Left renal cortex interstitium (tissue), 4 donors: ENCODE measurements around the gene ELN. TPM values are rescaled to one million over a fixed set of nuclear protein-coding genes. Genes with fewer than 3 reads are reported as not detected.
"Not testable (repeated sequence)": the region's sequence is repeated elsewhere in the genome, so short reads cannot be mapped to it uniquely, and the experiment has no call there.

Source experiments
- DNase-seq, 4 donors: peaks; one replicate each; pipeline ENCODE4 v3.0.0-alpha.2; 2013; ENCODE audit warnings: low read depth in 4 of 4, low spot score in 2 of 4, missing footprints in 1 of 4
- polyA plus RNA-seq, 4 donors: library from polyadenylated mRNA; unstranded; fragments of 120-200 nt; gene quantifications; one replicate each; pipeline ENCODE4 v1.2.1, GENCODE V29; 2013; ENCODE audit not compliant: insufficient read length in 4 of 4

The ELN gene
- polyA plus RNA-seq, 4 donors, result 63.5 to 130 (median 77.1) TPM

DNA sequence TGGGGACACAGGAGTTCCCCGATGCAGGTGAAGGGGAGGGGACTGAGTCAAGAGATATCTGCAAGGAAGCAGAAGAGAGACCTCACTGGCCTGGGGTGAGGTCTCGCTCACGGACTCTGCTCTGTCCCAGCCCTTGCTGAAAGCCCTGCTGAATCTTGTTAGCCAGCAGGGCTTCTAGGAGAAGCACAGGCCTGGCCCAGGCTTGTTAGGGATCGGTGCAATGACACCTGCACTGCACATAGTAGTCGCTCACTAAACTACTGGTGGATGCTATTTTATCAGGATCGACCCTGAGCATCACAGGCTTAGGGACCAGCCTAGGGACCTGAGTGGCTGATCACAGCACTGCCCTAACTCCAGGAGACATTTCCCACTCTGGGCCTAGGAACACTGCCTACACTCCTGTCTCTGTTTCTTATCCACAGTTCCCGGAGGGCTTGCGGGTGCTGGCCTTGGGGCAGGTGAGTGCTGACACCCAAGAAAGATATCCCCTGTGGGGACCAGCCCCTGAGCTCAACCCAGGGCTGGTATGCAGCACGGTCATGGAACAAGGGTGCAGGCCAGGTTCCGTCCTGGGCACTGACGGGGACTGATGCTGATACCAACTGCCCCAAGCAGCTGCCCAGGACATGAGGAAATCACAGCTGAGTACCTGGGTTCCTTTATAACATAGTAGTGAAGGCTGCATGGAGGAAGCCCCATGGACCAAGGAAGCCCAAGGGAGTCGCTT is 13.0 kb downstream of the ELN start:
- no peak for DNase-seq

DNA sequence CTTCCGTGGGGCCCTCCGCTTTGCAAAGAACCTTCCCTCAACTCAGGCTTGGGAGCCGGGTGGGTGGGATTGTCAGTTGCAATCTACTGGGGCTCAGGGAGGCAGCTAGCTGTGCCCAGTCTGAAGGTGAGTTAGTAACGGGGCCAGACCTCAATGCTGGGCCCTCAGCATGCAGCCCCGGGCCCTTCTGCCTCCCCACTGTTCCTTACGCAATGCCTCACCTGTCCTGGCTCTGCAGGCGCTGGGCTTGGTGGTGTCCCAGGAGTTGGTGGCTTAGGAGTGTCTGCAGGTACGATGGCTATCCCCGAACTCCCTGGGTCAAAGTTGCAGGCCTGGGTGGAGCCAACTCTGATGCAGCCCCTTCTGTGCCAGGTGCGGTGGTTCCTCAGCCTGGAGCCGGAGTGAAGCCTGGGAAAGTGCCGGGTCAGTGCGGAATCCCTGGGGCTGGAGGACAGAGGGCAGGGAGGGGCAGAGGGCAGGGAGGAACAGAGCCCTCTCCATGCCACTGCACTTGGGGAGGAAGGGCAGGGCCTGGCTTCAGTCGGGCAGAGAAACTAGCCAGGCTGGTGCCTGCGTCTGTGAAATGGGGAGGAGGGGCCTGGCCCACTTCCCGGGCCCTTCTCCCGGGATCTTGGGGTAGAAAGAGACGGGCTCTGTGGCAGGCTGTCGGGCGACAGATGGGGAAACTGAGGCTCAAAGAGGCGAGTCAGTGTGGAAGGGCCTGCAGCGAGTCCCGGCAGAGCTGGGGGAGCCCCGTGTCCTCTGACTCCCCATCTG is 15.0 kb downstream of the ELN start:
- no peak for DNase-seq

DNA sequence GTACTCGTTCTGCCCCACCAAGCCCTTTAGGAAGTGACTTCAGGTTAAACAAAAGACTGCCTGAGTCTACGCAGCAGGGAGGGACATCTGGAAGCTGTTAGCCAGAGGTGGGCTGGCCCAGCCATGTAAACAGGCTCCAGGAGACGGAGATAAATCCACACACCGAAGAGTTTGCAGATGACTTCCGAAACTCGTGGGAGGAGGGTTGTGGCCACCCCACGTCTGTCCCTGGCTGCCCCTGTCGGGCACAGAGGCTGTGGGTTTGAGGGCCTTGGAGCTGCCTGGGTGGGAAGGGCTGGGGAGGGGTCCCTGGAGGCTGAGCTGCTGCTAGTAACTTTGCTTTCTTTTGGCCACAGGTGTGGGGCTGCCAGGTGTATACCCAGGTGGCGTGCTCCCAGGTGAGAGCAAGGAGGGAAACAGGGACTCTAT is 15.6 kb downstream of the ELN start:
- DNase-seq, result no peak

DNA sequence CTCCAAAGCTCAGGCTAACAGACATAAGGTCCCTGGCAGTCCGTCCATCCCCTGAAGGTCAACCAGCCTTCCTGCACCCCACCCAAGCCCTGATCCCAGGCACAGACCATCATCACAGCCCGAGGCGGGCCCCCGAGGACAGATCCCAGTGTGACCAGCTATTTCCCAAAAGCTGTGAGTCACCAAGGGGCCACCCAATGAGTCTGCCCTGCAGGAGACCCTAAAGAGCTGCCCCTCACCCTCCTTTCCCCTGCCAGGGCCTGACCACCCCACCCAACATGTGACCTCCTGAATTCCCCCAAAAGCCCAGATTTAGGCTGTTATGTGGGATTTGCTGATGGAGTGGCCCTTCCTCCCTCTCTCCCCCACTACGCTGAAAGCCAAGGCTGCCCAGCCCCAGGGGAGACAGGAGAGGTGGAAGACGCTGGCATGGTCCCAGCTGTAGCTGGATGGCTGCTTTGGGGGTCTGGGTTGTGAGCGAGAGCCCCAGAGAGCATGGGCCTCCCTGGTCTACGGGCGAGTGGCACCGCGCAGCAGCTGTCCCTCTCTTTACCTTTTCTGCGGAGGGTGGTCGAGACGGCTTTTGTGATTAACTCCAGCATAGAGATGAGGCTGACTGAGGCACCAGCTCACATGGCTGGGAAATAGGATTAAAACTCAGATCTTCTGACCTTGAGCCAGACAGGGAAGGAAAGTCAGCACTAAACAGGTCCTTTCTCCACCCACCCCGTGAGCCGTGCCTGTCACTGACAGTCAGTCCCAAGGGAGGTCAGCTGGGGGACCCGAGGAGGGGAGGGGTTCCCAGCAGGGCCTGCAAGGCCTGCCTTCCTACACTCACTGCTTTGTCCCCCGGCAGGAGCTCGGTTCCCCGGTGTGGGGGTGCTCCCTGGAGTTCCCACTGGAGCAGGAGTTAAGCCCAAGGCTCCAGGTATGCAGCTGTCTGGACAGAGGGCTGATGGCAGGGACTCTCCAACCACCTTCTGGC is 16.7 kb downstream of the ELN start:
- DNase-seq, result no peak

DNA sequence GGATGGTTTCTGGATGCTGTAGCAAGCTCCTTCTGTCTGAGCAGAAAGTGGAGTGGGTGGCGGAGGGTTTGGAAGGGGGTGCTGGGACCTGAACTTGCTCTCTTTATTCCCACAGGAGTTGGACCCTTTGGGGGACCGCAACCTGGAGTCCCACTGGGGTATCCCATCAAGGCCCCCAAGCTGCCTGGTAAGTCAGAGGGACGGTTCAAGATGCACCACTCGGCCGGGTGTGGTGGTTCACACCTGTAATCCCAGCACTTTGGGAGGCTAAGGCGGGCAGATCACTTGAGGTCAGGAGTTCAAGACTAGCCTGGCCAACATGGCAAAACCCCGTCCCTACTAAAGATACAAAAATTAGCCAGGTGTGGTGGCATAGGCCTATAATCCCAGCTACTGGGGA is 18.6 kb downstream of the ELN start:
- not testable (repeated sequence) for DNase-seq

DNA sequence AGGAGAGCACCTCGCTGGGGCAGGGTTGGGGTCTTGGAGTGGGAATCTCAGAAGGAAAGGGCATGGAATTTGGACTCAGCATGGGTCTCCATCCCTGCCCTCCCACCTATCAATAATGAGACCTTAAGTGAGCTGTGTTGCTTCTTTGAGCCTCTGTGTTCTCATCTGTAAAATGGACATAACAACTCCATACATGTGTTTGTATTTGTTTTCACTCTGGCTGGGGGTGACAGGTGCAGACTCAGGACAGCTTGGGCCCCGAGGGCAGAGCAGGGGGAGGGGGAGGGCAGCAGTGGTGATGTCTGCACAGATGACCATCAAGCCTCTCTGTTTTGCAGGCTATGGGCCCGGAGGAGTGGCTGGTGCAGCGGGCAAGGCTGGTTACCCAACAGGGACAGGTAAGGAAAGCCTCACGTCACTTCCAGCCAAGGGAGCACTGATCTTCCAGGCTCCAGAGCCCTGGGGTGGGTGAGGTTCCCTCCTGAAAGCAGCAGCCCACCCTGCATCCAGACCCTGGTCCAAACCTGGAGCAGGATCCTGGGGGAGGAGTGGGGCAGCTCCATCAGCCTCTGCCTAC is 19.9 kb downstream of the ELN start:
- no peak for DNase-seq

DNA sequence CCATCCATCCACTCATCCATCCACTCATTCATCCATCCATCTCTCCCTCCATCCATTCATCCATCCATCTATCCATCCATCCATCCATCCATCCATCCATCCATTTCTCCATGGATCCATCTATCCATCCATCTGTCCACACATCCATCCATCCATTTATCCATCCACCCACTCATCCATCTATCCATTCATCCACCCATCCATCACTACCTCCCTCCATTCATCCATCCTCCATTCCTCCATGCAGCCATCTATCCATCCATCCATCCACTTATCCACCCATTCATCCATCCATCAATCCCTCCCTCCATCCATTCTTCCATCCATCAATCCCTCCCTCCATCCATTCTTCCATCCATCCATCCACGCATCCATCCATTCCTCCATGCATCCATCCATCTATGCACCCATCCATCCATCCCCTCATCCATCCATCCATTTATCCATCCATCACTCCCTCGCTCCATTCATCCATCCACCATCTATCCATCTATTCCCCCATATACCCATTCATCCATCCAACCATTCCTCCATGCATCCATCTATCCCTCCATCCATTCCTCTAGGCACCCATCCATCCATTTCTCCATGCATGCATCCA is 21.1 kb downstream of the ELN start:
- DNase-seq, result no peak

DNA sequence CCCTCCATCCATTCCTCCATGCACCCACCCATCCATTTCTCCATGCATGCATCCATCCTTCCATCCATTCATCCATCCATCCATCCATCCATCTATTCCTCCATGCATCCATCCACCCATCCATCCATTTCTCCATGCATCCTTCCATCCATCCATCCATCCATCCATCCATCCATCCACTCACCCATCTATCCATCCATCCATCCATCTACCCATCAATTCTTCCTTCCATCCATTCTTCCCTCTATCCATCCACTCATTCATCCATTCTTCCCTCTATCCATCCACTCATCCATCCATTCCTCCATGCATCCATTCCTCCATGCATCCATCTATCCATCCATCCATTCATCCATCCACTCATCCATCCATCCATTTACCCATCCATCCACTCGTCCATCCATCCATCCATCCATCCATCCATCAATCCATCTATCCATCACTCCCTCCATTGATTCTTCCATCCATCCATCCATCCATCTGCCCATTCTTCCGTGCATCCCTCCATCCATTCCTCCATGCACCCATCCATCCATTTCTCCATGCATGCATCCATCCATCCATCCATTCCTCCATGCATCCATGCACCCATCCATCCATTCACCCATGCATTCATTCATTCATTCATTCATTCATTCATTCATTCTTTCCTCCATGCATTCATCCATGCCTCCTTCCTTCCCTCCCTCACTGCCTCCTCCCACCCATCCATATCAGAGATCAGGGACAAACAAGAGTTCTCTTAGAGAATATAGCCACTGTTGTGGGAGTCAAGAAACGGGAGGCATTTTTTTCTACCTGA is 22.2 kb downstream of the ELN start:
- DNase-seq, result no peak

DNA sequence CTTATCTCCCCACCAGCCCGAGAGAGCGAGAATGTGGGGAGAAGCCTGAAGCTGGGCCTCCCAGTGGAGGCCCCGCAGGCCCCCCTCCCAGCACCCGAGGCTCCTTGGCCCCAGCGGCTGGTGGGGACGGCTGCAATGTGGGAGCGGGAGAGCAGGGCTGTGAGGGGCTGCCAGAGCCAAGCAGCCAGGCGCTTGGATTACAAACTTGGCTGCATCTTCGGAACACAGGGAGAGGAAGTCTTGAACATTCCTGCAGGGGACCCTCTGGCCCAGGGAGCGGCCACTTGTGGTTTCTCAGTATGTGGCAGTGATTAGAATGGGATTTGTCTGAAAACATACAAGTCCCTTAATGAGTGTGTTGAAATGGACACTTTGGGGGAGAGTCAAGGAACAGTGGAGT is 23.2 kb downstream of the ELN start:
- no peak for DNase-seq

DNA sequence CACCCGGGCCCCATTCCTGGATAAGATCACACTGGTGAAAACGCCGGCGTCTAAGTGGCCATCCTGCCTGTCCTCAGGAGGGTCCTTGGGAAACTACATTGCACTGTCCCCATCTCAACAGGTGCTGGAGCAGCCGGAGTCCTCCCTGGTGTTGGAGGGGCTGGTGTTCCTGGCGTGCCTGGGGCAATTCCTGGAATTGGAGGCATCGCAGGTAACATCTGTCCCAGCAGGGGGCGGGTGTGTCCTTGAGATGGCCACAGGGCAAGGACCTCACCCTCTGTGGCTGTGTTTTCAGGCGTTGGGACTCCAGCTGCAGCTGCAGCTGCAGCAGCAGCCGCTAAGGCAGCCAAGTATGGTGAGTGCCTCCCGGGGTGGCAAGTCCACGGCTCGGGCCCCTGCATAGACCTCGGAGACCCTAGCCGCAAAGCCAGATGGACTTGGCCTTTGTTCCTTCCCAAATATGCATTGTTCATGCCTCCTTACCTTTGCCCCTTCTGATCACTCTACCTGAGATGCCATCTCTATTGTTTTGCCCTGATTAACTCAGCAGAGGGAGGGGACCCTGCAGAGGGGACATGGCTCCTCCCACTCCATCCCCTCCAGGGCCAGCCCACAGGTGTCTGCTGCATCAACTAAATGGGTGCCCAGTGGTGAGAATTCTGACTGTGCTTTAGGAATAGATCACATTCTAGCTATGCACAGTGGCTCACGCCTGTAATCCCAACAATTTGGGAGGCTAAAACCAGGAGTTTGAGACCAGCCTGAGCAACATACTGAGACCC is 23.8 kb downstream of the ELN start:
- DNase-seq, result no peak

DNA sequence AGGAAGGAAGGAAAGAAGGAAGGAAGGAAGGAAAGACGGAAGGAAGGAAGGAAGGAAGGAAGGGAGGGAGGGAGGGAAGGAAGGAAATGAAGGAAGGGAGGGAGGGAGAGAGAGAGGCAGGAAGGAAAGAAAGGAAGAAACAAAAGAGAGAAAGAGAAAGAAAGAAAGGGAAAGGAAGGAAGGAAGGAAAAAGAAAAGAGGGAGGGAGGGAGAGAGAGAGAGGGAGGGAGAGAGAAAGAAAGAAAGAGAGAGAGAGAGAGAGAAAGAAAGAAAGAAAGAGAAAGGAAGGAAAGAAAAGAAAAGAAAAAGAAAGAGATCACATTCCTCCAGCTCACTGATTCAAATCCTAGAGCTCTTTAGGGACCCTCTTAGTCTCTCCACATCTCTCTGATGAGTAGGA is 24.7 kb downstream of the ELN start:
- DNase-seq, result no peak

DNA sequence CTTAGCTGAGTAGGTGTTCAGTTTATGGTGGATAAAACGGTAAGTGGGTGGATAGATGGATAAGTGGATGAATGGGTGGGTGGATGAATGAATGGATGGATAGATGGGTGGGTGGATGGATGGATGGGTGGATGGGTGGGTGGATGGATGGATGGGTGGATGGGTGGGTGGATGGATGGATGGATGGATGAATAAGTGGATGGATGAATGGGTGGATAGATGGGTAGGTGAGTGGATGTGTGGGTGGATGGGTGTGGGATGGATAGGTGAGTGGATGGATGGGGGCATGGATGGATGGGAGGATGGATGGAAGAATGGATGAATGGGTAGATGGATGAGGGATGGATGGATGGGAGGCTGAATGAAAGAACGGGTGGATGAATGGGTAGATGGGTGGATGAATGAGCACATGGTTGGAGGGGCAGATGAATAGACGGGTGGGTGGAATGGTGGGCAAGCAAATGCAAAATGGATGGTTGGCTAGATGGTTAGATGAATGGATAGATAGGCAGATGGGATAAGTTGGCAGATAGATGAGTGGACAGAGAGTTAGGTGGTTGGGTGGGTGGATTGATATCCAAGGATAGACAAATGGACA is 25.7 kb downstream of the ELN start:
- no peak for DNase-seq

DNA sequence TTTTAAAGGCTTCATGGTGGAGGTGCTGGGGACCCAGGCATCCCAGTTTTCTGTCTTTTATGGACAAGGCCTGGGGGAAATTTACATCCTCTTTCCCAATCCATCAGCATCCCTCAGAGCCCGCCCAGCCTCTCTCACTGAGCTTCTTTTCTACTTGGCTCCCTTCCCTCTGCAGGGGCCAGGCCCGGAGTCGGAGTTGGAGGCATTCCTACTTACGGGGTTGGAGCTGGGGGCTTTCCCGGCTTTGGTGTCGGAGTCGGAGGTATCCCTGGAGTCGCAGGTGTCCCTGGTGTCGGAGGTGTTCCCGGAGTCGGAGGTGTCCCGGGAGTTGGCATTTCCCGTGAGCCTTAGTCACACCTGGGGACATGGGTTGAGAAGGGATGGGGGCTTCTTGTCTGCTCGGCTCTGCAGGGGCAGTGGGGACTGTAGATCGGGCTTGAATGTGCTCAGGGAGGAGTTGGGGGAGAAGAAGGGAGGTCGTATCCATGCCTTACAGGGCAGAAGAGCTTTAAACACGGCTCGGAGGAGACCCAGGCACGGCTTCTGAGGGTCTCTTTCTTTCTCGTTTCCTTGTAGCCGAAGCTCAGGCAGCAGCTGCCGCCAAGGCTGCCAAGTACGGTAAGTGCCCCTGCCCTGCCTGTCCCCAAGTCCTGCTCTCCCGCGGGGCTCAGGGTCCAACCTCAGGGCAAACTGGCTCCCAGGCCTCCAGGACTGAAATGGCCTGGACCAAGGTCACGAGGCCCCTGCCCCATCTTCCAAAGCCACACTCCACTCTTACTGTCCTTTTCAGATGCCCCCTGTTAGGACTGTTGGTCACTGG is 28.3 kb downstream of the ELN start:
- no peak for DNase-seq

DNA sequence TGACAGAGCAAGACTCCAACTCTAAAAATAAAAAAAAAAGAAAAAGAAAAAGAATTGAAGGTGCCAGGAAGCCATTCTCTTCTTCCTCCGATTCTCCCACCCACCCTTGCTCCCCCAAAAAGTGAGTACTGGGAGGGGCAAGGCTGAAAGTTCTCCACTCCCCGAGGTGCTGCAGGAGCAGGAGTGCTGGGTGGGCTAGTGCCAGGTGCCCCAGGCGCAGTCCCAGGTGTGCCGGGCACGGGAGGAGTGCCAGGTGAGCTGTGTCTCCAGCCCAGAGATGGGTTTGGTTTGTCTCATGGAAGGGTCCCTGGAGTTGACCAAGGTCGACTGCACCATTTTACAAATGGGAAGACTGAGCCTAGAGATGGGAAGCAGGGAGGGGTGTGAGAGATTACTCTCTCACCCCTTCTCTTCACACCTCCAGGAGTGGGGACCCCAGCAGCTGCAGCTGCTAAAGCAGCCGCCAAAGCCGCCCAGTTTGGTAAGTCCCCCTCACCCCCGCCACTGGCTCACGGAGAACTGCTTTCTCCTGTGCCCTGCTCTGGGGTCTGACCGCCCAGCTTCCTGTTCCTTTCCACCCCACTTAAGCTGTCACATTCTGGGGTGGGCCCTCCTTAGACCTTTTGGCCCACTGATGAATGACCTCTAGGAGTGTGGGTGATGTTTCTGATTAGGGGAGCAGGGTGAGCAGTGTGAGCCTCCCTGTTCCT is 29.4 kb downstream of the ELN start:
- DNase-seq, result no peak

DNA sequence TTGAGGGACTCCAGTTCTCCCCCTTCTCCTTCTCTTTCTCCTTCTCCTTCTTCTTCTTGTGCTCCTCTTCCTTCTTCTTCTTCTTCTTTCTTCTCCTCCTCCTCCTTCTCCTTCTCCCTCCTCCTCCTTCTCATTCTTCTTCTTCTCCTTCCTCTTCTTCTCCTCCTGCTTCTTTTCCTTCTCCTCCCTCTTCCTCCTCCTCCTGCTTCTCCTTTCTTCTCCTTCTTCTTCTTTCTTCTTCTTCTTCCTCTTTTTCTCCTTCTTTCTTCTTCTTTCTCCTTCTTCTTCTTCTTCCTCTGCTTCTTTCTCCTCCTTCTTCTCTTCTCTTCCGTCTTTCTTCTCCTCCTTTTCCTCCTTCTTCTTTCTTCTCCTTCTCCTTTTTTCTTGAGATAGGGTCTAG is 30.0 kb downstream of the ELN start:
- DNase-seq, result no peak

DNA sequence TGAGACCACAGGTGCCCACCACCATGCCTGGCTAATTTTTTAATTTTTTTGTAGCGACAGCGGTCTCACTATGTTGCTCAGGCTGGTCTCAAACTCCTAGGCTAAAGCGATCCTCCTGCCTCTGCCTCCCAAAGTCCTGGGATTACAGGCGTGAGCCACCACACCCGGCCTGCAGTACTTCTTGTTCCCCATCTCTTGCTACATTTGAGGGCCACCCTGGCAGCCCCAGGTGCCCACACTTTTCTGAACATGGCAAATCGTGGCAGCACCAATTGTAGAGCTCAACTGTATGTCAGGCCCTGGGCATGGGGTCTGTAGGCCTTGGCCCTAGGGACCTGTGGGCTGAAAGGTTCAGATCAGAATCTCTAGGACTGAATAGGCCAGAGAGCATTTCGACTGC is 30.5 kb downstream of the ELN start:
- no peak for DNase-seq

DNA sequence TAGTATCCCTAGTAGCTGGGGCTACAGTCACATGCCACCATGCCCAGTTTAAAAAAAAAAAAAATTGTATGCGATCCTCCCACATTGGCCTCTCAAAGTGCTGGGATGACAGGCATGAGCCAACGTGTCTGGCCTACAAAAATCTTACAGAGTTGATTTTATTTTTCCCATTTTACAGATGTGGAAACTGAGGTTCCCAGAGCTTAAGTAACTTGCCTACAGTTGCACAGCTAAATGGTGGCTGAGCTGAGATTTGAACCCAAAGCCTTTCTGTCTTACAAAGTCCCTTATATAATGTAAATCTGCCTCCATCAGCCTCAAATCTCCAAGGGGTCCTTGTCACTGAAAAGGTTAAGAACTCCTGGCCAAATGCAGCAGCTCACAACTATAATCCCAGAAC is 31.1 kb downstream of the ELN start:
- no peak for DNase-seq
